Stomach (tissue), 9 donors: ENCODE results near the gene NMT1. TPM values are rescaled to one million over a fixed set of nuclear protein-coding genes. Genes with fewer than 3 reads are reported as not detected.
A peak's percentile ranks its signal among the peaks of the same experiment; 100 is the strongest.

ENCODE experiments used
- DNase-seq, 2 donors: peaks; one replicate each; pipeline versions ENCODE4 v3.0.0 to v3.0.0-alpha.2; 2013 to 2019
- H3K27ac ChIP-seq, 5 donors: fragments of 200-600 bp in 4 of 5; sonication (generic) in 4 of 5; one replicate each; pipeline ENCODE4 v1.5.1; 2013 to 2019; ENCODE audit warnings: mild to moderate bottlenecking in 1 of 5, moderate library complexity in 1 of 5
- H3K27me3 ChIP-seq, 3 donors: fragments of 200-600 bp; sonication (generic); one replicate each; pipeline ENCODE4 v1.5.1; 2017 to 2019; ENCODE audit warnings: mixed run types in 1 of 3
- H3K36me3 ChIP-seq, 4 donors: fragments of 200-600 bp; sonication (generic); 1 replicate in 3 of 4; 2 replicates in 1 of 4; pipeline ENCODE4 v1.5.1; 2016 to 2019
- H3K4me1 ChIP-seq, 4 donors: fragments of 200-600 bp; sonication (generic); one replicate each; pipeline ENCODE4 v1.5.1; 2016 to 2019
- H3K4me3 ChIP-seq, 4 donors: fragments of 200-600 bp; sonication (generic) in 3 of 4; one replicate each; pipeline ENCODE4 v1.5.1; 2016 to 2019; ENCODE audit warnings: mild to moderate bottlenecking in 1 of 4
- H3K9me3 ChIP-seq, 4 donors: fragments of 200-600 bp; sonication (generic); one replicate each; pipeline ENCODE4 v1.5.1; 2016 to 2019
- EP300 ChIP-seq: sonication (generic); formaldehyde crosslinking; IDR thresholded peaks from one replicate; pipeline ENCODE4 v1.6.1; 2017; ENCODE audit warnings: antibody characterized with exemption
- POLR2A ChIP-seq, 4 donors: fragments of 450-650 bp; IDR thresholded peaks; one replicate each; pipeline ENCODE4 v1.6.1; 2016; ENCODE audit warnings: antibody characterized with exemption in 4 of 4, control low read depth in 2 of 4, mild to moderate bottlenecking in 1 of 4, moderate library complexity in 1 of 4
- POLR2AphosphoS5 ChIP-seq, 3 donors: sonication (generic); formaldehyde crosslinking; IDR thresholded peaks; one replicate each; pipeline ENCODE4 v1.6.1; 2016; ENCODE audit warnings: antibody characterized with exemption in 3 of 3
- WGBS, 5 donors: extraction: QIAGEN DNeasy Blood & Tissue Kit in 3 of 5; methylation state at CpG; one replicate each; pipeline versions ENCODE4 v1.1.5 to v1.1.7; 2013 to 2018; 5-methylcytosine and 5-hydroxymethylcytosine counted together
- intact Hi-C: fragments of 100-400 bp; cut with DNase I; formaldehyde crosslinking; loops from one replicate; pipeline ENCODE4 v1.15.1; 2023; ENCODE audit warnings: low total_unique reads
- polyA plus RNA-seq, 3 donors: library from polyadenylated mRNA; stranded (reverse); fragments of 200-250 nt; gene quantifications; one replicate each; pipeline ENCODE4 v1.2.3, GENCODE V29; 2013
- total RNA-seq, 5 donors: library from RNA; depleted of rRNA; stranded (reverse); fragments of >200 nt; gene quantifications; one replicate each; pipeline versions ENCODE4 v1.1.0 to v1.2.3, GENCODE V29; 2014 to 2016
- TF ChIP-seq, protein P1 (sequence below), 7 experiments: fragments of 450-650 bp in 4 of 7; fragments of 200-600 bp in 3 of 7; sonication (generic) in 3 of 7; IDR thresholded peaks; one replicate each; pipeline ENCODE4 v1.5.1; 2016 to 2019; ENCODE audit warnings: antibody characterized with exemption in 7 of 7, control low read depth in 2 of 7, mild to moderate bottlenecking in 1 of 7
- donor health status: healthy with polysubstance abuse.
- donor health status: Bipolar disorder and iron deficiency.
- donor health status: healthy.

NMT1 gene
- total and polyA plus RNA-seq, 8 donors, result 23.3 to 230 (median 73.5) TPM

DNA sequence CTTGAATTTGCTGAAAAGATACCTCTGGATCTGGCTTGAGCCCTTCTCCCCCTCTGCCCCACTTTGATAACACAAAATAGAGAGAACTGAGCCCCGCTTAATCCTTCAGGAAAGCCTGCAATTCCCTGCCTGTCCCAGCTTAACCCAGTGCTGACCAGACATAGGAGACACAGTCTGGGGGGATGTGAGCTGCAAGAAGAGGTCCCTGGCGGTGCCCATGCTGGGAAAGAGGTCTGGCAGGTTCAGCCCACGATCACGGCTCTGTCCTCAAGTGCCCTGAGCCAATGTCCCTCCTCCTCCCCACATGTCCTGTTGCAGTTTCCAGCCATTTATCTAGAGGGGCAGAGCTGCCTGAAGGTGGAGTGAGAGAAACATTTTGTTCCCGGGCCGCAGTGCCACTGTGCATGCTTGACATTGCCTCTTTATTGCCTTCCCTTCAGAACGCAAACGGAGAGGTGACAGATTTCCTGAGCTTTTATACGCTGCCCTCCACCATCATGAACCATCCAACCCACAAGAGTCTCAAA lies 42.2 kb downstream of the NMT1 start:
- no peak overlapping the region for H3K27ac ChIP-seq
- TF ChIP-seq, protein P1, sequence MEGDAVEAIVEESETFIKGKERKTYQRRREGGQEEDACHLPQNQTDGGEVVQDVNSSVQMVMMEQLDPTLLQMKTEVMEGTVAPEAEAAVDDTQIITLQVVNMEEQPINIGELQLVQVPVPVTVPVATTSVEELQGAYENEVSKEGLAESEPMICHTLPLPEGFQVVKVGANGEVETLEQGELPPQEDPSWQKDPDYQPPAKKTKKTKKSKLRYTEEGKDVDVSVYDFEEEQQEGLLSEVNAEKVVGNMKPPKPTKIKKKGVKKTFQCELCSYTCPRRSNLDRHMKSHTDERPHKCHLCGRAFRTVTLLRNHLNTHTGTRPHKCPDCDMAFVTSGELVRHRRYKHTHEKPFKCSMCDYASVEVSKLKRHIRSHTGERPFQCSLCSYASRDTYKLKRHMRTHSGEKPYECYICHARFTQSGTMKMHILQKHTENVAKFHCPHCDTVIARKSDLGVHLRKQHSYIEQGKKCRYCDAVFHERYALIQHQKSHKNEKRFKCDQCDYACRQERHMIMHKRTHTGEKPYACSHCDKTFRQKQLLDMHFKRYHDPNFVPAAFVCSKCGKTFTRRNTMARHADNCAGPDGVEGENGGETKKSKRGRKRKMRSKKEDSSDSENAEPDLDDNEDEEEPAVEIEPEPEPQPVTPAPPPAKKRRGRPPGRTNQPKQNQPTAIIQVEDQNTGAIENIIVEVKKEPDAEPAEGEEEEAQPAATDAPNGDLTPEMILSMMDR (IDR thresholded peaks at IDR 0.05), result no peak
- TF ChIP-seq POLR2AphosphoS5 (IDR thresholded peaks at IDR 0.05), result no peak
- TF ChIP-seq POLR2A (IDR thresholded peaks at IDR 0.05), result no peak
- TF ChIP-seq EP300, result no peak
- intact Hi-C loops, result loop anchor here (10.0 kb wide), 1 partner anchor 189 kb away; the partner anchor contains the start of gene GFAP
- 82 to 88% (median 83%) methylated on average over 9 of the region's 9 CpGs for WGBS, 5 donors
- H3K4me1 ChIP-seq, result peaks cover 6 to 39% (median 9%) of the 10 kb centered on the region in 4 donors
- DNase-seq, result no peak
- H3K9me3 ChIP-seq, result no peaks in the 10 kb centered on the region
- no peaks in the 10 kb centered on the region for H3K27me3 ChIP-seq
- peaks cover 93 to 100% (median 96%) of the 10 kb centered on the region in 4 donors for H3K36me3 ChIP-seq
- H3K4me3 ChIP-seq, result no peak overlapping the region

DNA sequence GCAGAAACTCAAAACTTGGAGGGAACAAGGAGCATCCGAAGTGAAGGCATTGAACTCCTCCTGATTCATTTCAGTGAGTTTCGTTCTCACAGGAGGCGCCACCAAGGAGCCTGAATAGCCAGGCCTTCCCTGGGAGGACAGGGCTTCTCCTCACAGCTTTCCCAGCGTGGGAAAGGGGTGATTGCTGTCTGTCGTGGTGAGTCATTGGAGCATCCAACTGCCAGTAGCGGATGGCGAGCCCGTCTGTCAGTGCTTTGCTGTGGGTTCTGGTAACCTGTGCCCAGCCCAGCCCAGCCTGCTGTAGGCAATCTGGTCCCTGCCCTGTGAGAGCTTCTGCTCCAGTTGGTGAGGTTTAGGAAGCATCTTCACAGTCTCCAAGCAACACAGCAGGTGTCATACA lies 42.9 kb downstream of the NMT1 start:
- TF ChIP-seq POLR2A (IDR thresholded peaks at IDR 0.05) (no peak), POLR2AphosphoS5 (IDR thresholded peaks at IDR 0.05) (no peak), EP300 (no peak)
- TF ChIP-seq, protein P1 (IDR thresholded peaks at IDR 0.05), result no peak
- Histone ChIP-seq H3K27me3 (no peaks in the 10 kb centered on the region), H3K9me3 (no peaks in the 10 kb centered on the region), H3K4me3 (no peak overlapping the region), H3K36me3 (peaks cover 90 to 100% (median 95%) of the 10 kb centered on the region in 4 donors), H3K4me1 (peaks cover 0 to 39% (median 6%) of the 10 kb centered on the region in 4 donors), H3K27ac (no peak overlapping the region)
- intact Hi-C loops, result loop anchor here (10.0 kb wide), 1 partner anchor 189 kb away; the partner anchor contains the start of gene GFAP
- 86 to 95% (median 92%) methylated on average over 8 of the region's 8 CpGs for WGBS, 5 donors
- no peak for DNase-seq

- Histone ChIP-seq H3K27ac (no peak overlapping the region), H3K36me3 (peaks cover 87 to 99% (median 93%) of the 10 kb centered on the region in 4 donors), H3K4me1 (peaks cover 0 to 40% (median 7%) of the 10 kb centered on the region in 4 donors), H3K4me3 (no peak overlapping the region), H3K27me3 (no peaks in the 10 kb centered on the region), H3K9me3 (no peaks in the 10 kb centered on the region)
- 87 to 94% (median 90%) methylated on average over 6 of the region's 6 CpGs for WGBS, 5 donors
- TF ChIP-seq EP300 (no peak), POLR2A (IDR thresholded peaks at IDR 0.05) (no peak), POLR2AphosphoS5 (IDR thresholded peaks at IDR 0.05) (no peak)
- TF ChIP-seq, protein P1 (IDR thresholded peaks at IDR 0.05), result no peak
- DNase-seq, result no peak
- intact Hi-C loops, result loop anchor here (10.0 kb wide), 1 partner anchor 190 kb away; the partner anchor contains the start of gene GFAP
Measured at GRCh38 chr17:45104497-45104896, 43.4 kb downstream of the NMT1 start.

GRCh38 chr17:45104907-45105624 lies 43.9 kb downstream of the NMT1 start:
- peak overlapping the region in 1 of 5 donors; percentile 15 for H3K27ac ChIP-seq
- H3K4me3 ChIP-seq, result no peak overlapping the region
- H3K9me3 ChIP-seq, result no peaks in the 10 kb centered on the region
- no peaks in the 10 kb centered on the region for H3K27me3 ChIP-seq
- peaks cover 0 to 42% (median 11%) of the 10 kb centered on the region in 4 donors for H3K4me1 ChIP-seq
- WGBS, 5 donors, result 78 to 84% (median 81%) methylated on average over 17 of the region's 17 CpGs
- TF ChIP-seq EP300 (no peak), POLR2A (IDR thresholded peaks at IDR 0.05) (no peak), POLR2AphosphoS5 (IDR thresholded peaks at IDR 0.05) (no peak)
- TF ChIP-seq, protein P1 (IDR thresholded peaks at IDR 0.05), result no peak
- H3K36me3 ChIP-seq, result peaks cover 82 to 93% (median 88%) of the 10 kb centered on the region in 4 donors
- no peak for DNase-seq
- intact Hi-C loops, result loop anchor here (10.0 kb wide), 1 partner anchor 190 kb away; the partner anchor contains the start of gene GFAP
